ENCODE results near the gene DDX23.

Gene DDX23

DNA sequence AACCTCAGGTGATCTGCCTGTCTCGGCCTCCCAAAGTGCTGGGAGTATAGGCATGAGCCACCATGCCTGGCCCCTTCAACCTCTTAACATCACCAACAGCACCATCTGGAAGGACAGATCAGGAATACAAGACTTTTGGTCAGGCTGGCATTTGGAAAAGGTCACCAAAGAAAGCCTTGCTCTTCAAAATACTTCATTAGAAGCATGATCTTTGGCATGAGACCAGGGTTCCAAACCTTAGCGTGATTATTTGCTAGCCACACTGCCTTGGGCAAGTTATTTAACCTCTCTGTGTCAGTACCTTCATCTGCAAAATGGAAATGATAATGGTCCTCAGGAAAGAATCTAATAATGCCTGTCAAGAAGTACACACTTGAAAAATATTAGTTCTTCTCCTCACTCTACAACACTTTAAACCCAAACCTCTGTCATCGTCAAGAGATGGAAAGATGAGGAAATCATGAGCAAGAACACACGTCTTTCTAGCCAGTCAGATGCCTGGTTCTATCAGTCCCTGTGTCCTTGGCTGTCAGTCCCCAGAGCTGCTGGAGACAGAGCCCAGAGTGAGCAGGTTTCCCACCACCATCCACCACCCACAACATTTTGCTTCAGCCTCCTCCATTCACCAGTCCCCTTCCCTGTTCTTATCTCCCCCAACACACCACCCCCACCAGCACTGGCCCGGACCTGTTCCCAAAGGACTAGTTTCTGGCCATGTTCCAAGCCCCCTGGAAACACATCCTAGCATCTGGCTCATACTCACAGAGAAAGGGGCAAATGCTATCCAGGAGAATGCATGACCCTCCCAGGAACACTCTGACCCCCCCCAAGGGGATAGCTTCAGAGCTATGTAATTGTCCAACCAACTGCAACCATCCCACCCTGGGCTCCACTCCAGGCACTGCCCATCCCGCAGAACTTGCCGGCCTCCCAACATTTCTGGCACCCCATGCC lies 65.1 kb downstream of the DDX23 start:
- Histone ChIP-seq H4K20me1 (ENCODE audit: insufficient read depth) (no peaks in the 10 kb centered on the region), H3K36me3 (ENCODE audit: insufficient read depth) (no peaks in the 10 kb centered on the region), H3K4me3 (IDR thresholded peaks at IDR 0.05; ENCODE audit: insufficient read depth, low read depth, low read length) (no peak overlapping the region), H3K79me2 (ENCODE audit: insufficient read depth, low read depth) (no peaks in the 10 kb centered on the region), H3K27ac (no peak overlapping the region), H3K4me2 (no peak overlapping the region), H3K4me1 (ENCODE audit: low read depth, poor library complexity, severe bottlenecking) (peaks cover 16% of the 10 kb centered on the region), H3K27me3 (ENCODE audit: insufficient read depth, low read depth) (no peaks in the 10 kb centered on the region), H3K9ac (no peak overlapping the region), H2AFZ (ENCODE audit: low read depth) (no peak overlapping the region)
- TF ChIP-seq, protein P1, sequence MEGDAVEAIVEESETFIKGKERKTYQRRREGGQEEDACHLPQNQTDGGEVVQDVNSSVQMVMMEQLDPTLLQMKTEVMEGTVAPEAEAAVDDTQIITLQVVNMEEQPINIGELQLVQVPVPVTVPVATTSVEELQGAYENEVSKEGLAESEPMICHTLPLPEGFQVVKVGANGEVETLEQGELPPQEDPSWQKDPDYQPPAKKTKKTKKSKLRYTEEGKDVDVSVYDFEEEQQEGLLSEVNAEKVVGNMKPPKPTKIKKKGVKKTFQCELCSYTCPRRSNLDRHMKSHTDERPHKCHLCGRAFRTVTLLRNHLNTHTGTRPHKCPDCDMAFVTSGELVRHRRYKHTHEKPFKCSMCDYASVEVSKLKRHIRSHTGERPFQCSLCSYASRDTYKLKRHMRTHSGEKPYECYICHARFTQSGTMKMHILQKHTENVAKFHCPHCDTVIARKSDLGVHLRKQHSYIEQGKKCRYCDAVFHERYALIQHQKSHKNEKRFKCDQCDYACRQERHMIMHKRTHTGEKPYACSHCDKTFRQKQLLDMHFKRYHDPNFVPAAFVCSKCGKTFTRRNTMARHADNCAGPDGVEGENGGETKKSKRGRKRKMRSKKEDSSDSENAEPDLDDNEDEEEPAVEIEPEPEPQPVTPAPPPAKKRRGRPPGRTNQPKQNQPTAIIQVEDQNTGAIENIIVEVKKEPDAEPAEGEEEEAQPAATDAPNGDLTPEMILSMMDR (conservative IDR thresholded peaks at IDR 0.05; ENCODE audit: low read depth, low read length): no peak

DNA sequence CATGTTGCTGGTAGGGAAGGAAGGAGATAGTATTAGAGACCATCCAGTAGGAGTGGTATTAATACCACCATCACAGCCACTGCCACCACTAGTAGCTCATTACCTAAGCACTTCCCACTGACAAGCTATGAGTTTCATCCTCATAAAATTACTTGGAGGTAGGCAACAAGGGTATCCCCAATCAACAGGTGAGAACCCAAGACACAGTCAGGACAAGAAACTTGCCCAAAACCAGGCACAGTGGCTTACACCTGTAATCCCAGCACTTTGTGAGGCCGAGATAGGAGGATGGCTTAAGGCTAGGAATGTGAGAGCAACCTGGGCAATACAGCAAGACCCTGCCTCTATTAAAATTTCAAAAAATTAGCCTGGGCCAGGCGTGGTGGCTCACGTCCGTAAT lies 68.5 kb downstream of the DDX23 start:
- no peaks in the 10 kb centered on the region for H3K27me3 ChIP-seq (ENCODE audit: insufficient read depth, low read depth)
- H3K79me2 ChIP-seq (ENCODE audit: insufficient read depth, low read depth): no peaks in the 10 kb centered on the region
- no peak overlapping the region for H3K4me3 ChIP-seq (IDR thresholded peaks at IDR 0.05; ENCODE audit: insufficient read depth, low read depth, low read length)
- peaks cover 4% of the 10 kb centered on the region for H3K4me1 ChIP-seq (ENCODE audit: low read depth, poor library complexity, severe bottlenecking)
- TF ChIP-seq, protein P1 (conservative IDR thresholded peaks at IDR 0.05; ENCODE audit: low read depth, low read length): no peak
- no peaks in the 10 kb centered on the region for H4K20me1 ChIP-seq (ENCODE audit: insufficient read depth)
- no peaks in the 10 kb centered on the region for H3K36me3 ChIP-seq (ENCODE audit: insufficient read depth)
- no peak overlapping the region for H2AFZ ChIP-seq (ENCODE audit: low read depth)
- no peak overlapping the region for H3K9ac ChIP-seq
- no peak overlapping the region for H3K4me2 ChIP-seq
- H3K27ac ChIP-seq: no peak overlapping the region

DNA sequence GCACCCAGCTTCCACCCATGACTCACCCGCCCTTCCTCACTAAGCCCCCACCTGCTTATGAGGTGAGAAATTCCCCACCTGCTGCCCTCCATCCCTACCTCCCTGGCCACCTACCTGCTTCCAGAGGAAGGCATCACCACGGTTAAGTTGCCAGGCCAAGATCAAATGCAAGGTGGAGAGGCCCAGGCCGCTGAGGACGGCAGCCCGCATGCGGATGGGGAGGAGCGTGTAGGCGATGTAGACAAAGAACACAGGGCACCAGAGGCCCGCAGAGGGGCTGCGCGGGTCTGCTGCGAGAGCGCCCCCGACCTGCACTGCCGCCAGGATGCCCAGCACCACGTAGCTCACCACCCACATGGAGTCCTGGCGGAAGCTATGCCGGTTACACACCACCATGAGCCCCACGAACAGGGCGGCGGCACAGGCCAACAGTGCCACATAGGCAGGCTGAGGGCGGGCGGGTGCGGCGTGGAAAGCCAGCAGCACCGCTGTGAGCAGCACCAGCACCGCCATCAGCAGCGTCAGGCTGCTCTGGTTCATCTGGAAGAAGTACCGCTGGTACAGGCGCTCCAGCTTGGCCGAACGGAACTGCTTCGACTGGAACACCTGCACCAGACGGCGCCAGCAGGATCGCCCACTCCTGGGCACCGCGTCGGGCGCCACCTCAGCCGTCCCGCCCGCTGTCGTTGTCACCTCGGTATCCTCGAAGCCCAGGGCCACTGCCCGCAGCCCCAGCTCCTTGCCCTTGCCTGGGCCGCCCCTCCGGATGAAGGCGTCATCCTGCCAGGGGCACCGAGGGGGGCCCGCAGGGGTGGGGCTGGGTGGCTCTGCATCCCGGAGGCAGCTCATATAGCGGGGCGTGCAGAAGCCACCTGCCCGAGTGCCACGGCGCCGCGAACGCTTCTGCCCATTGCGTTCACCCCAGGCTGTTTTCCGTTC lies 69.2 kb downstream of the DDX23 start:
- Histone ChIP-seq H4K20me1 (ENCODE audit: insufficient read depth) (no peaks in the 10 kb centered on the region), H3K27me3 (ENCODE audit: insufficient read depth, low read depth) (no peaks in the 10 kb centered on the region), H3K79me2 (ENCODE audit: insufficient read depth, low read depth) (no peaks in the 10 kb centered on the region), H3K36me3 (ENCODE audit: insufficient read depth) (no peaks in the 10 kb centered on the region), H3K4me3 (IDR thresholded peaks at IDR 0.05; ENCODE audit: insufficient read depth, low read depth, low read length) (no peak overlapping the region), H3K4me2 (no peak overlapping the region), H3K9ac (no peak overlapping the region), H2AFZ (ENCODE audit: low read depth) (no peak overlapping the region), H3K27ac (no peak overlapping the region), H3K4me1 (ENCODE audit: low read depth, poor library complexity, severe bottlenecking) (no peaks in the 10 kb centered on the region)
- TF ChIP-seq, protein P1 (conservative IDR thresholded peaks at IDR 0.05; ENCODE audit: low read depth, low read length): no peak

DNA sequence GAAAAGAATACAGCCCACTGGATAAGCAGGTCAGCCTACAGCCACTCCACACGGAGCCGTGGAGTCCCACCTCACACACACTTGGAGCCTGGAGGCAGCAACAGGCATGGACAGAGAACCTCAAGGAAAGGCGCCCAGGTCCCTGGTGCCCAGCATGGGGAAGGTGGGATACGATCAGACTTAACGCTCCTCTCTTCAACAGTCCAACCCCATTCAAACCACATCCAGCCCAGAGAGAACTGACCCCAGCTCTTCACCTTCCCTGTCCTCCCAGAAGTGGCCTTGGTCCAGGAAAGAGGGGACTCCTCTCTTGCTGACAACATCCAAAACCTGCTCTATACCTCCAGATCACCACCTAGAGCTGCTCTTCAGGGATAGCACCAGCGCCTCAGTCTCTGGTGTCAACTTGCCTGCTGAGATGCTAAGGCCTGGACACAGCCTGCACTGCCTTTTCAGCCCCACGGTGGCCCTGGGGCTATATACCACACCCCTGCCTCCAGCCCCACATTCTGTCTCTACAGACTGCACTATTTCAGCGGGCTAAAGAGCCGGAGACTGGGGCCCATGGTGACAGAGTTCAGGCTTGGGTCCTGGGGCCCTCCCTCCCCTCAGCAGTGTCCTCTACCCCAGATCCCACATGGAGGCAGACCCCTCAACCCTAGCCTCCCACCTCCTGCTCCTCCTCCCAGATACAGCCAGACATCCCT lies 70.1 kb downstream of the DDX23 start:
- Histone ChIP-seq H3K79me2 (ENCODE audit: insufficient read depth, low read depth) (no peaks in the 10 kb centered on the region), H3K9ac (no peak overlapping the region), H3K4me3 (IDR thresholded peaks at IDR 0.05; ENCODE audit: insufficient read depth, low read depth, low read length) (no peak overlapping the region), H3K27ac (no peak overlapping the region), H3K4me1 (ENCODE audit: low read depth, poor library complexity, severe bottlenecking) (no peaks in the 10 kb centered on the region), H3K4me2 (no peak overlapping the region), H2AFZ (ENCODE audit: low read depth) (no peak overlapping the region), H3K27me3 (ENCODE audit: insufficient read depth, low read depth) (no peaks in the 10 kb centered on the region), H4K20me1 (ENCODE audit: insufficient read depth) (no peaks in the 10 kb centered on the region), H3K36me3 (ENCODE audit: insufficient read depth) (no peaks in the 10 kb centered on the region)
- TF ChIP-seq, protein P1 (conservative IDR thresholded peaks at IDR 0.05; ENCODE audit: low read depth, low read length): no peak
